Endometrial microvascular endothelial cells (primary cell): ENCODE data around the gene GART. TPM values are rescaled to one million over a fixed set of nuclear protein-coding genes. Genes with fewer than 3 reads are reported as not detected.
"Not testable (repeated sequence)": the region's sequence is repeated elsewhere in the genome, so short reads cannot be mapped to it uniquely, and the experiment has no call there.

ENCODE experiments used
- in situ Hi-C: cut with HindIII; loops from 2 replicates; pipeline ENCODE4 v1.10.0; 2017; ENCODE audit warnings: low sequenced_read_pairs, low pct_unique_long_range_greater_than_20kb; ENCODE audit errors: inconsistent ontology term
- total RNA-seq: library from RNA; depleted of rRNA; stranded (reverse); fragments of >200 nt; gene quantifications from one replicate; pipeline ENCODE4 v1.2.3, GENCODE V29; 2015; ENCODE audit errors: inconsistent ontology term

Gene GART
- total RNA-seq, 1 donor from 2014 or later = 131 TPM

GRCh38 chr21:33537212-33537611, 4.7 kb downstream of the GART start:
- in situ Hi-C loops = no loop called here

- in situ Hi-C loops = no loop called here
These were observed 10.9 kb downstream of the GART start for GRCh38 chr21:33531007-33531406.

- in situ Hi-C loops = no loop called here
These were observed 19.0 kb downstream of the GART start for GRCh38 chr21:33522953-33523349.

GRCh38 chr21:33522297-33522952, 19.5 kb downstream of the GART start:
- in situ Hi-C loops = no loop called here

GRCh38 chr21:33518899-33519298, 23.0 kb downstream of the GART start:
- in situ Hi-C loops = no loop called here

GRCh38 chr21:33514229-33514628, 27.7 kb downstream of the GART start:
- in situ Hi-C loops = no loop called here

- in situ Hi-C loops = no loop called here
These were observed 29.4 kb downstream of the GART start for GRCh38 chr21:33512481-33512880.

- in situ Hi-C loops = no loop called here
These were observed 30.3 kb downstream of the GART start for GRCh38 chr21:33511639-33512038.

GRCh38 chr21:33510826-33511225, 31.1 kb downstream of the GART start:
- in situ Hi-C loops = no loop called here

- in situ Hi-C loops = not testable (repeated sequence)
These were observed 34.9 kb downstream of the GART start for GRCh38 chr21:33507003-33507402.

GRCh38 chr21:33505833-33506232, 36.1 kb downstream of the GART start:
- in situ Hi-C loops = no loop called here

- in situ Hi-C loops = no loop called here
These were observed 45.6 kb downstream of the GART start for GRCh38 chr21:33496345-33496744.

GRCh38 chr21:33495743-33496142, 46.2 kb downstream of the GART start:
- in situ Hi-C loops = no loop called here

- in situ Hi-C loops = no loop called here
These were observed 48.2 kb downstream of the GART start for GRCh38 chr21:33493756-33494155.

GRCh38 chr21:33492571-33492970, 49.3 kb downstream of the GART start:
- in situ Hi-C loops = no loop called here

- in situ Hi-C loops = no loop called here
These were observed 50.4 kb downstream of the GART start, which contains the start of gene DNAJC28 for GRCh38 chr21:33491373-33492102. Gene DNAJC28, minus strand, starts transcription at chr21:33491716. Its CDS starts 2,323 bp downstream, at chr21:33489393.

GRCh38 chr21:33490991-33491372, 50.9 kb downstream of the GART start:
- in situ Hi-C loops = no loop called here

GRCh38 chr21:33488936-33489335, 53.0 kb downstream of the GART start:
- in situ Hi-C loops = no loop called here

- in situ Hi-C loops = no loop called here
These were observed 53.9 kb downstream of the GART start for GRCh38 chr21:33487996-33488395.

GRCh38 chr21:33481314-33481943, 60.5 kb downstream of the GART start:
- in situ Hi-C loops = no loop called here
